Cerebellar cortex (tissue), 1 donor: ENCODE data around the gene SNRNP48.

Source experiments
- DNase-seq: peaks from one replicate; pipeline ENCODE4 v3.0.0-alpha.2; 2015; ENCODE audit warnings: low spot score

The SNRNP48 gene

GRCh38 chr6:7594579-7595125 is 4.7 kb downstream of the SNRNP48 start:
- no peak for DNase-seq

GRCh38 chr6:7604003-7604402 is 14.0 kb downstream of the SNRNP48 start:
- no peak for DNase-seq

- DNase-seq, result no peak
Measured at GRCh38 chr6:7604506-7604905, 14.5 kb downstream of the SNRNP48 start.

GRCh38 chr6:7615611-7616383 is 25.8 kb downstream of the SNRNP48 start:
- peak; percentile 70 for DNase-seq

GRCh38 chr6:7617801-7618764 is 28.1 kb downstream of the SNRNP48 start:
- no peak for DNase-seq

GRCh38 chr6:7621761-7622160 is 31.8 kb downstream of the SNRNP48 start:
- no peak for DNase-seq

- DNase-seq, result no peak
Measured at GRCh38 chr6:7624796-7625710, 35.1 kb downstream of the SNRNP48 start.

GRCh38 chr6:7628479-7628878 is 38.5 kb downstream of the SNRNP48 start:
- no peak for DNase-seq

- no peak for DNase-seq
Measured at GRCh38 chr6:7628909-7629308, 38.9 kb downstream of the SNRNP48 start.

- DNase-seq, result no peak
Measured at GRCh38 chr6:7629321-7629720, 39.3 kb downstream of the SNRNP48 start.

GRCh38 chr6:7630792-7631191 is 40.8 kb downstream of the SNRNP48 start:
- no peak for DNase-seq

- DNase-seq, result no peak
Measured at GRCh38 chr6:7631466-7631865, 41.5 kb downstream of the SNRNP48 start.

GRCh38 chr6:7632501-7633290 is 42.7 kb downstream of the SNRNP48 start:
- no peak for DNase-seq

- DNase-seq, result no peak
Measured at GRCh38 chr6:7633361-7633760, 43.4 kb downstream of the SNRNP48 start.

GRCh38 chr6:7636151-7636550 is 46.2 kb downstream of the SNRNP48 start:
- DNase-seq, result no peak

GRCh38 chr6:7637533-7637932 is 47.5 kb downstream of the SNRNP48 start:
- no peak for DNase-seq

GRCh38 chr6:7639427-7639826 is 49.4 kb downstream of the SNRNP48 start:
- DNase-seq, result no peak

- DNase-seq, result no peak
Measured at GRCh38 chr6:7640016-7640415, 50.0 kb downstream of the SNRNP48 start.

GRCh38 chr6:7640607-7641577 is 50.9 kb downstream of the SNRNP48 start:
- DNase-seq, result no peak

- DNase-seq, result no peak
Measured at GRCh38 chr6:7642791-7643190, 52.8 kb downstream of the SNRNP48 start.
